OCI-LY7 (cell line): Measurements from ENCODE around the gene UBQLNL. TPM values are rescaled to one million over a fixed set of nuclear protein-coding genes. Genes with fewer than 3 reads are reported as not detected.

Source experiments
- BruUV-seq: library from RNA; stranded (reverse); fragments of 400-500 nt; replicated peaks from 2 replicates; lab custom pipeline; 2021; lab: Mats Ljungman, UMichigan
- CTCF ChIA-PET: fragments of 300-600 bp; sonication (Branson Sonifier 250); formaldehyde crosslinking; loops from one replicate; lab custom pipeline; 2022; ENCODE audit warnings: antibody characterized with exemption; ENCODE audit not compliant: unreplicated experiment; lab: Charles Lee
- POLR2A ChIA-PET: fragments of 300-600 bp; sonication (Branson Sonifier 250); formaldehyde crosslinking; loops from one replicate; lab custom pipeline; 2022; ENCODE audit warnings: antibody characterized with exemption; lab: Charles Lee
- DNase-seq: peaks from one replicate; pipeline ENCODE4 v3.0.0-alpha.2; 2015; ENCODE audit warnings: low spot score
- H2AFZ ChIP-seq: fragments of 200-600 bp; sonication (generic), shearing (Covaris generic); 2 replicates; pipeline ENCODE4 v1.6.1; 2014; ENCODE audit warnings: mild to moderate bottlenecking, antibody characterized with exemption, low read length, moderate library complexity
- H3K27ac ChIP-seq: fragments of 200-600 bp; sonication (generic); 2 replicates; pipeline ENCODE4 v1.5.1; 2014; ENCODE audit warnings: mixed run types, low read depth, mild to moderate bottlenecking, moderate library complexity, low read length, inconsistent platforms; ENCODE audit not compliant: poor library complexity, severe bottlenecking
- H3K36me3 ChIP-seq: fragments of 200-600 bp; sonication (generic); 2 replicates; pipeline ENCODE4 v1.6.1; 2014; ENCODE audit warnings: mild to moderate bottlenecking, antibody characterized with exemption, low read length, moderate library complexity, mixed read lengths; ENCODE audit not compliant: insufficient read depth
- H3K4me1 ChIP-seq: fragments of 200-600 bp; sonication (generic); 2 replicates; pipeline ENCODE4 v1.5.1; 2014; ENCODE audit warnings: mild to moderate bottlenecking, low read length; ENCODE audit not compliant: insufficient read depth, poor library complexity, severe bottlenecking
- H3K4me2 ChIP-seq: fragments of 200-600 bp; sonication (generic); 2 replicates; pipeline ENCODE4 v1.6.1; 2014; ENCODE audit warnings: mild to moderate bottlenecking, low read length
- H3K4me3 ChIP-seq: fragments of 200-600 bp; sonication (generic); 2 replicates; pipeline ENCODE4 v1.5.1; 2014; ENCODE audit warnings: mild to moderate bottlenecking, low read depth, low read length; ENCODE audit not compliant: poor library complexity, severe bottlenecking
- H3K79me2 ChIP-seq: fragments of 200-600 bp; sonication (generic); 2 replicates; pipeline ENCODE4 v1.6.1; 2016; ENCODE audit warnings: low read depth, mild to moderate bottlenecking, low read length, moderate library complexity, mixed read lengths; ENCODE audit not compliant: insufficient read depth
- H3K9me2 ChIP-seq: fragments of 200-600 bp; sonication (generic); 2 replicates; pipeline ENCODE4 v1.6.1; 2016; ENCODE audit warnings: mild to moderate bottlenecking, low read length, mixed read lengths; ENCODE audit not compliant: insufficient read depth
- H3K9me3 ChIP-seq: fragments of 200-600 bp; sonication (generic); 2 replicates; pipeline ENCODE4 v1.6.1; 2014; ENCODE audit warnings: mild to moderate bottlenecking, mixed run types, low read length, mixed read lengths
- H4K20me1 ChIP-seq: fragments of 200-600 bp; sonication (generic); 2 replicates; pipeline ENCODE4 v1.6.1; 2014; ENCODE audit warnings: mild to moderate bottlenecking, antibody characterized with exemption, low read length, moderate library complexity, mixed read lengths; ENCODE audit not compliant: insufficient read depth
- CTCF ChIP-seq: fragments of 200-600 bp; sonication (generic); conservative IDR thresholded peaks from 2 replicates; pipeline ENCODE4 v1.5.1; 2014; ENCODE audit warnings: mild to moderate bottlenecking, antibody characterized with exemption, low read length, moderate library complexity, mixed read lengths
- EZH2phosphoT487 ChIP-seq: fragments of 200-600 bp; sonication (generic); IDR thresholded peaks from 2 replicates; pipeline ENCODE4 v1.6.1; 2018; ENCODE audit warnings: low read depth, borderline replicate concordance, mild to moderate bottlenecking, mixed run types, antibody characterized with exemption, low read length, moderate library complexity, mixed read lengths
- intact Hi-C: fragments of 100-400 bp; cut with micrococcal nuclease; formaldehyde crosslinking; loops from one replicate; pipeline ENCODE4 v1.10.0; 2022; ENCODE audit not compliant: unreplicated experiment
- total RNA-seq, 2 experiments: library from RNA; depleted of rRNA in 1 of 2; stranded (reverse); fragments of >200 nt in 1 of 2; shearing (Covaris generic) in 1 of 2; gene quantifications; 2 replicates each; pipeline ENCODE4 v1.2.3, GENCODE V29; 2014 to 2022

UBQLNL gene
- total RNA-seq, 2 experiments from 2014 or later: 0.13 TPM; not detected in 1

- no peaks in the 10 kb centered on the region for H3K36me3 ChIP-seq
- no peaks in the 10 kb centered on the region for H3K9me3 ChIP-seq
- no peaks in the 10 kb centered on the region for H3K4me1 ChIP-seq
- POLR2A ChIA-PET: no interaction called here
- no peaks in the 10 kb centered on the region for H3K79me2 ChIP-seq
- no peak overlapping the region for H3K4me2 ChIP-seq
- H3K27ac ChIP-seq: no peak overlapping the region
- no peak overlapping the region for H3K4me3 ChIP-seq
- H3K9me2 ChIP-seq: no peaks in the 10 kb centered on the region
- H4K20me1 ChIP-seq: no peaks in the 10 kb centered on the region
- no TSS peak for BruUV-seq
- H2AFZ ChIP-seq: no peak overlapping the region
- intact Hi-C loops: no loop called here
- no peak for TF ChIP-seq CTCF
- TF ChIP-seq EZH2phosphoT487: no peak
- CTCF ChIA-PET: no interaction called here
- no peak for DNase-seq
Measured at GRCh38 chr11:5521540-5521939, 5.0 kb upstream of the UBQLNL start.

- no peak for DNase-seq
- Histone ChIP-seq H2AFZ (no peak overlapping the region), H3K79me2 (no peaks in the 10 kb centered on the region), H3K36me3 (no peaks in the 10 kb centered on the region), H3K9me3 (no peaks in the 10 kb centered on the region), H3K27ac (no peak overlapping the region), H3K4me1 (no peaks in the 10 kb centered on the region), H3K4me2 (no peak overlapping the region), H3K4me3 (no peak overlapping the region), H4K20me1 (no peaks in the 10 kb centered on the region), H3K9me2 (no peaks in the 10 kb centered on the region)
- POLR2A ChIA-PET: interaction anchor here (0.8 kb wide), 1 partner anchor 16 kb away, joined by 4 read pairs; no protein-coding TSS in a partner anchor
- BruUV-seq: no TSS peak
- CTCF ChIA-PET: no interaction called here
- no peak for TF ChIP-seq EZH2phosphoT487
- TF ChIP-seq CTCF: no peak
- intact Hi-C loops: no loop called here
Measured at GRCh38 chr11:5514841-5515240, 1.7 kb downstream of the UBQLNL start.

- H3K27ac ChIP-seq: no peak within 1 kb of the TSS
- POLR2A ChIA-PET: no interaction called here
Measured at GRCh38 chr11:5509803-5510202, 6.7 kb downstream of the UBQLNL start, which contains the start of gene UBQLN3. UBQLN3 (minus strand) TSS chr11:5509957; CDS start chr11:5509558, 399 bp downstream.

More at GRCh38 chr11:5509803-5510202, 6.7 kb downstream of the UBQLNL start, which contains the start of gene UBQLN3:
- Histone ChIP-seq H3K4me2 (no peak within 1 kb of the TSS), H3K79me2 (no peaks in the 10 kb centered on the region), H3K4me3 (no peak within 1 kb of the TSS), H3K9me2 (no peaks in the 10 kb centered on the region), H3K36me3 (no peaks in the 10 kb centered on the region), H3K4me1 (no peaks in the 10 kb centered on the region), H3K9me3 (no peaks in the 10 kb centered on the region), H2AFZ (no peak within 1 kb of the TSS), H4K20me1 (no peaks in the 10 kb centered on the region)
- intact Hi-C loops: no loop called here
- CTCF ChIA-PET: no interaction called here
- TF ChIP-seq EZH2phosphoT487 (no peak), CTCF (no peak)
- BruUV-seq: no TSS peak
- DNase-seq: no peak
